Raji (cell line): ENCODE results near the gene SCNN1G.

Experiments used
- POLR2A ChIP-seq: IDR thresholded peaks from 2 replicates; pipeline ENCODE4 v1.6.1; 2011; ENCODE audit warnings: low read depth, low read length, control low read depth; ENCODE audit not compliant: insufficient read depth

SCNN1G gene

GRCh38 chr16:23182679-23183542 is at the start of gene SCNN1G:
Gene SCNN1G (plus strand): TSS chr16:23182745. CDS start chr16:23186272, 3,527 bp downstream.
- TF ChIP-seq POLR2A: no peak

GRCh38 chr16:23132775-23133463 is 49.6 kb upstream of the SCNN1G start:
- TF ChIP-seq POLR2A: no peak

GRCh38 chr16:23134274-23134673 is 48.3 kb upstream of the SCNN1G start:
- no peak for TF ChIP-seq POLR2A

- no peak for TF ChIP-seq POLR2A
Measured at GRCh38 chr16:23137256-23137655, 45.3 kb upstream of the SCNN1G start.

GRCh38 chr16:23137818-23138217 is 44.7 kb upstream of the SCNN1G start:
- no peak for TF ChIP-seq POLR2A

GRCh38 chr16:23140107-23140506 is 42.4 kb upstream of the SCNN1G start:
- no peak for TF ChIP-seq POLR2A

GRCh38 chr16:23141033-23141432 is 41.5 kb upstream of the SCNN1G start:
- no peak for TF ChIP-seq POLR2A

- no peak for TF ChIP-seq POLR2A
Measured at GRCh38 chr16:23141500-23141899, 41.0 kb upstream of the SCNN1G start.

GRCh38 chr16:23141959-23142740 is 40.4 kb upstream of the SCNN1G start:
- no peak for TF ChIP-seq POLR2A

GRCh38 chr16:23143391-23143790 is 39.2 kb upstream of the SCNN1G start:
- no peak for TF ChIP-seq POLR2A

- no peak for TF ChIP-seq POLR2A
Measured at GRCh38 chr16:23145186-23145585, 37.4 kb upstream of the SCNN1G start.

GRCh38 chr16:23145608-23146007 is 36.9 kb upstream of the SCNN1G start:
- no peak for TF ChIP-seq POLR2A

- no peak for TF ChIP-seq POLR2A
Measured at GRCh38 chr16:23146877-23147601, 35.5 kb upstream of the SCNN1G start.

- no peak for TF ChIP-seq POLR2A
Measured at GRCh38 chr16:23147666-23148065, 34.9 kb upstream of the SCNN1G start.

- no peak for TF ChIP-seq POLR2A
Measured at GRCh38 chr16:23148166-23148512, 34.4 kb upstream of the SCNN1G start.
